WTC11 (cell line): Measurements from ENCODE around the gene IKBKE. TPM values are rescaled to one million over a fixed set of nuclear protein-coding genes. Genes with fewer than 3 reads are reported as not detected.

Source experiments
- ATAC-seq: fragments of 200-7000 bp; cut with Tn5 transposase; 2 replicates; pipeline ENCODE4 v1.10.0; 2021; ENCODE audit warnings: mild to moderate bottlenecking, moderate library complexity
- CTCF ChIA-PET: fragments of 300-600 bp; sonication (Branson Sonifier 250); formaldehyde crosslinking; loops from one replicate; lab custom pipeline; 2021; ENCODE audit warnings: antibody characterized with exemption; lab: Charles Lee
- POLR2A ChIA-PET: fragments of 350-600 bp; sonication (Branson Sonifier 250); formaldehyde crosslinking; loops from one replicate; lab custom pipeline; 2021; ENCODE audit warnings: antibody characterized with exemption; lab: Charles Lee
- DNase-seq: peaks from one replicate; pipeline ENCODE4 v3.0.0; 2021; ENCODE audit warnings: low spot score
- H3K27ac Mint-ChIP-seq: 2 replicates; pipeline ENCODE4 v1.8.0; 2021; ENCODE audit warnings: mixed read lengths
- H3K27me3 Mint-ChIP-seq: 2 replicates; pipeline ENCODE4 v1.8.0; 2021; ENCODE audit warnings: low read depth, mild to moderate bottlenecking, moderate library complexity, mixed read lengths
- H3K36me3 Mint-ChIP-seq: 2 replicates; pipeline ENCODE4 v1.8.0; 2021; ENCODE audit warnings: mixed read lengths
- H3K4me1 Mint-ChIP-seq: 2 replicates; pipeline ENCODE4 v1.8.0; 2022; ENCODE audit warnings: mixed read lengths
- H3K4me3 Mint-ChIP-seq: 2 replicates; pipeline ENCODE4 v1.8.0; 2021; ENCODE audit warnings: mild to moderate bottlenecking, moderate library complexity, mixed read lengths
- H3K9me3 Mint-ChIP-seq: 2 replicates; pipeline ENCODE4 v1.8.0; 2021; ENCODE audit warnings: mixed read lengths
- FOXP1 ChIP-seq: sonication (generic); formaldehyde crosslinking; IDR thresholded peaks from 2 replicates; pipeline ENCODE4 v1.8.0; 2022; ENCODE audit warnings: missing genetic modification reagents, mild to moderate bottlenecking, moderate library complexity, borderline replicate concordance
- GABPB1 ChIP-seq: sonication (generic); formaldehyde crosslinking; IDR thresholded peaks from 2 replicates; pipeline ENCODE4 v1.8.1; 2023; ENCODE audit warnings: mild to moderate bottlenecking, missing genetic modification reagents
- GTF2I ChIP-seq: fragments of 250-450 bp; sonication (Bioruptor Pico); conservative IDR thresholded peaks from 2 replicates; pipeline ENCODE4 v1.4.0; 2021; ENCODE audit warnings: mild to moderate bottlenecking
- ZBTB21 ChIP-seq: sonication (generic); formaldehyde crosslinking; IDR thresholded peaks from 2 replicates; pipeline ENCODE4 v1.8.1; 2023; ENCODE audit warnings: mild to moderate bottlenecking, missing genetic modification reagents, borderline replicate concordance
- ZNF219 ChIP-seq: sonication (generic); formaldehyde crosslinking; IDR thresholded peaks from 2 replicates; pipeline ENCODE4 v1.8.0; 2023; ENCODE audit warnings: missing genetic modification reagents, mild to moderate bottlenecking, borderline replicate concordance
- total RNA-seq: library from RNA; stranded (reverse); gene quantifications from 3 replicates; pipeline ENCODE4 v1.2.3, GENCODE V29; 2021
- TF ChIP-seq, protein P1 (sequence below): sonication (generic); formaldehyde crosslinking; IDR thresholded peaks from 2 replicates; pipeline ENCODE4 v1.8.1; 2022; ENCODE audit warnings: mild to moderate bottlenecking, missing genetic modification reagents, moderate library complexity, borderline replicate concordance
- TF ChIP-seq, protein P2 (sequence below): fragments of 250-450 bp; sonication (Bioruptor Pico); IDR thresholded peaks from 2 replicates; pipeline ENCODE4 v1.9.0; 2021; ENCODE audit warnings: mild to moderate bottlenecking, borderline replicate concordance
- TF ChIP-seq, protein P3 (sequence below): sonication (generic); formaldehyde crosslinking; IDR thresholded peaks from 2 replicates; pipeline ENCODE4 v1.8.0; 2022; ENCODE audit warnings: mild to moderate bottlenecking, missing genetic modification reagents
- TF ChIP-seq, protein P4 (sequence below): fragments of 250-450 bp; sonication (Bioruptor Pico); conservative IDR thresholded peaks from 2 replicates; pipeline ENCODE4 v1.9.0; 2021; ENCODE audit warnings: mild to moderate bottlenecking
- TF ChIP-seq, protein P5 (sequence below): fragments of 250-450 bp; sonication (Bioruptor Pico); IDR thresholded peaks from 2 replicates; pipeline ENCODE4 v2.1.2; 2022; ENCODE audit warnings: mild to moderate bottlenecking, moderate library complexity
- TF ChIP-seq, protein P6 (sequence below): sonication (generic); formaldehyde crosslinking; IDR thresholded peaks from 2 replicates; pipeline ENCODE4 v1.8.1; 2023; ENCODE audit warnings: mild to moderate bottlenecking, missing genetic modification reagents
- TF ChIP-seq, protein P7 (sequence below): sonication (generic); formaldehyde crosslinking; IDR thresholded peaks from 2 replicates; pipeline ENCODE4 v1.8.0; 2023; ENCODE audit warnings: missing genetic modification reagents
- TF ChIP-seq, protein P8 (sequence below): sonication (generic); formaldehyde crosslinking; IDR thresholded peaks from 2 replicates; pipeline ENCODE4 v1.8.1; 2023; ENCODE audit warnings: mild to moderate bottlenecking, missing genetic modification reagents, moderate library complexity
- TF ChIP-seq, protein P9 (sequence below): sonication (generic); formaldehyde crosslinking; IDR thresholded peaks from 2 replicates; pipeline ENCODE4 v1.8.1; 2023; ENCODE audit warnings: mild to moderate bottlenecking, missing genetic modification reagents, borderline replicate concordance

Gene IKBKE
- total RNA-seq, 1 experiment from 2014 or later: 8.1 TPM

DNA sequence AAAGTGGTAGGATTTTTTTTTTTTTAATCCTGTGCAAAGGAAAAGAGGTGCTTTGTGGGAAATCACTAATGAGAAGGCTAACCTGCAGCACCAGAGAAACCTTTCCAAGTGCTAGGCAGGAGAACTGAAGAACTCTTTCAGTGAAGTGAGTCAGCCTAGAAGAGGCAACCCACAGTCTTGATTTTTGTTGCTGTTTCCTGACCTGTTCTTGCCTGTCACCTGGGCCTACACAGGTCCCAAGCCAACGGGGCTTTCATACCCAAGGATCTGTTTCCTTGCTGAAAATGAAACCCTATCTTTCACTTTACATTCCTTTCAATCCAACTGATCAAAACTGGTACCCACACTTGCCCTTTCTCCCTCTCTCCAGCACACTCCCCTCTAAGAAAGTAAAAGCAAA, 7.1 kb upstream of the IKBKE start (continued):
- TF ChIP-seq, protein P1, sequence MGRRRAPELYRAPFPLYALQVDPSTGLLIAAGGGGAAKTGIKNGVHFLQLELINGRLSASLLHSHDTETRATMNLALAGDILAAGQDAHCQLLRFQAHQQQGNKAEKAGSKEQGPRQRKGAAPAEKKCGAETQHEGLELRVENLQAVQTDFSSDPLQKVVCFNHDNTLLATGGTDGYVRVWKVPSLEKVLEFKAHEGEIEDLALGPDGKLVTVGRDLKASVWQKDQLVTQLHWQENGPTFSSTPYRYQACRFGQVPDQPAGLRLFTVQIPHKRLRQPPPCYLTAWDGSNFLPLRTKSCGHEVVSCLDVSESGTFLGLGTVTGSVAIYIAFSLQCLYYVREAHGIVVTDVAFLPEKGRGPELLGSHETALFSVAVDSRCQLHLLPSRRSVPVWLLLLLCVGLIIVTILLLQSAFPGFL: no peak
- TF ChIP-seq GTF2I (CRISPR knock-in tag): no peak
- TF ChIP-seq, protein P2, sequence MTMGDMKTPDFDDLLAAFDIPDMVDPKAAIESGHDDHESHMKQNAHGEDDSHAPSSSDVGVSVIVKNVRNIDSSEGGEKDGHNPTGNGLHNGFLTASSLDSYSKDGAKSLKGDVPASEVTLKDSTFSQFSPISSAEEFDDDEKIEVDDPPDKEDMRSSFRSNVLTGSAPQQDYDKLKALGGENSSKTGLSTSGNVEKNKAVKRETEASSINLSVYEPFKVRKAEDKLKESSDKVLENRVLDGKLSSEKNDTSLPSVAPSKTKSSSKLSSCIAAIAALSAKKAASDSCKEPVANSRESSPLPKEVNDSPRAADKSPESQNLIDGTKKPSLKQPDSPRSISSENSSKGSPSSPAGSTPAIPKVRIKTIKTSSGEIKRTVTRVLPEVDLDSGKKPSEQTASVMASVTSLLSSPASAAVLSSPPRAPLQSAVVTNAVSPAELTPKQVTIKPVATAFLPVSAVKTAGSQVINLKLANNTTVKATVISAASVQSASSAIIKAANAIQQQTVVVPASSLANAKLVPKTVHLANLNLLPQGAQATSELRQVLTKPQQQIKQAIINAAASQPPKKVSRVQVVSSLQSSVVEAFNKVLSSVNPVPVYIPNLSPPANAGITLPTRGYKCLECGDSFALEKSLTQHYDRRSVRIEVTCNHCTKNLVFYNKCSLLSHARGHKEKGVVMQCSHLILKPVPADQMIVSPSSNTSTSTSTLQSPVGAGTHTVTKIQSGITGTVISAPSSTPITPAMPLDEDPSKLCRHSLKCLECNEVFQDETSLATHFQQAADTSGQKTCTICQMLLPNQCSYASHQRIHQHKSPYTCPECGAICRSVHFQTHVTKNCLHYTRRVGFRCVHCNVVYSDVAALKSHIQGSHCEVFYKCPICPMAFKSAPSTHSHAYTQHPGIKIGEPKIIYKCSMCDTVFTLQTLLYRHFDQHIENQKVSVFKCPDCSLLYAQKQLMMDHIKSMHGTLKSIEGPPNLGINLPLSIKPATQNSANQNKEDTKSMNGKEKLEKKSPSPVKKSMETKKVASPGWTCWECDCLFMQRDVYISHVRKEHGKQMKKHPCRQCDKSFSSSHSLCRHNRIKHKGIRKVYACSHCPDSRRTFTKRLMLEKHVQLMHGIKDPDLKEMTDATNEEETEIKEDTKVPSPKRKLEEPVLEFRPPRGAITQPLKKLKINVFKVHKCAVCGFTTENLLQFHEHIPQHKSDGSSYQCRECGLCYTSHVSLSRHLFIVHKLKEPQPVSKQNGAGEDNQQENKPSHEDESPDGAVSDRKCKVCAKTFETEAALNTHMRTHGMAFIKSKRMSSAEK (CRISPR knock-in tag): no peak
- TF ChIP-seq GABPB1: no peak
- no peak for TF ChIP-seq ZBTB21 (CRISPR knock-in tag)
- TF ChIP-seq, protein P3, sequence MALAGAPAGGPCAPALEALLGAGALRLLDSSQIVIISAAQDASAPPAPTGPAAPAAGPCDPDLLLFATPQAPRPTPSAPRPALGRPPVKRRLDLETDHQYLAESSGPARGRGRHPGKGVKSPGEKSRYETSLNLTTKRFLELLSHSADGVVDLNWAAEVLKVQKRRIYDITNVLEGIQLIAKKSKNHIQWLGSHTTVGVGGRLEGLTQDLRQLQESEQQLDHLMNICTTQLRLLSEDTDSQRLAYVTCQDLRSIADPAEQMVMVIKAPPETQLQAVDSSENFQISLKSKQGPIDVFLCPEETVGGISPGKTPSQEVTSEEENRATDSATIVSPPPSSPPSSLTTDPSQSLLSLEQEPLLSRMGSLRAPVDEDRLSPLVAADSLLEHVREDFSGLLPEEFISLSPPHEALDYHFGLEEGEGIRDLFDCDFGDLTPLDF: no peak
- TF ChIP-seq, protein P4, sequence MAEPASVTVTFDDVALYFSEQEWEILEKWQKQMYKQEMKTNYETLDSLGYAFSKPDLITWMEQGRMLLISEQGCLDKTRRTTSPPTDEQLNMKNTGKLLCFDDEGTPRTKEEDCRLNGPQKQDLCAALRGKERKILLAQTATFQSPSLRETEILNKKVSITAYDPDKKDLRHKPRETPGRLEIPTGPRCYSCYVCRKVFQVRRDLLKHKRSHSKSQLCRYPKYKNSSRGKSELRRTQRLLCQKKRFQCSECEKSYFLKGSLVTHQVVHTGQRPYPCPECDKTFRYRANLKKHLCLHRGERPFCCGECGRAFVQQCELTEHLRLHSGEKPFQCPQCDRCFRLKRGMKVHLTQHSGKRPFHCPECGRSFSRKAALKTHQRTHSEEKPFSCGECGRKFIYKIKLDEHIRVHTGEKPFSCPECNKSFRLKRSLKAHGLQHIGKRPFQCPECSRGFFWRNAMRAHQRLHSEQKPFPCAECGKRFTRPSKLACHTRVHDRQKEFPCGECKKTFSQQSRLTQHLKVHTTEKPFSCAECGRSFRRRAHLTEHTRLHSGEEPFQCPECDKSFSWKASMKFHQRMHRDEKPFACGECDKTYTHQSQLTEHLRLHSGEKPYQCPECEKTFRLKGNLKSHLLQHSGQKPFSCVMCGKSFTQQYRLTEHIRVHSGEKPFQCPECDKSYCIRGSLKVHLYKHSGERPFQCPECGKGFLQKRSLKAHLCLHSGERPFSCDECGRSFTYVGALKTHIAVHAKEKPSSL (CRISPR knock-in tag): no peak
- TF ChIP-seq FOXP1 (CRISPR knock-in tag): no peak

DNA sequence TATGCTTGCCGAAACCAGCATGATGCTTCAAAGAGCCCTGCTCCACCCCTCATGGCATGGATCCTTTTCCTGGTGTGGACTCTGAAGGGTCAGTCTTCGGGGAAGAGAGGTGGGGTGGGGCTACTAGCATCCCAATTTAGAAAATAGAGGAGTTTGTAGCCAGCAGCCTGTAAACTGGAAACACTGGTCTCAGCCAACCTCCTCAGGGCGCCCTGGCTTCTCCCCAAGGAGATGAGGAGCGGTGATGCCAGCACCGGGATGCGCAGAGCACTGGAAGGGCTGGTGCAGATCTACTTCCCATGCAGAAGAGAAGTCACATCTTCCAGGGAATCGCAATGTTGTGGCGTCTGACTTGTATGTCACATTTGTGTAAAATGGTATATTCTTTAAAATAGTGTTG, 6.4 kb upstream of the IKBKE start:
- Mint-ChIP-seq H3K4me1 (peaks cover 19% of the 10 kb centered on the region), H3K36me3 (peaks cover 15% of the 10 kb centered on the region), H3K27me3 (peaks cover 16% of the 10 kb centered on the region), H3K9me3 (no peaks in the 10 kb centered on the region), H3K27ac (no peak overlapping the region), H3K4me3 (no peak overlapping the region)
- no peak for DNase-seq
- ChIA-PET CTCF (interaction anchor here (1.0 to 1.4 kb wide), 3 partner anchors 9 to 27 kb away, joined by 4 read pairs; no protein-coding TSS in a partner anchor), POLR2A (no interaction called here)
- ATAC-seq: no peak
- TF ChIP-seq, protein P5, sequence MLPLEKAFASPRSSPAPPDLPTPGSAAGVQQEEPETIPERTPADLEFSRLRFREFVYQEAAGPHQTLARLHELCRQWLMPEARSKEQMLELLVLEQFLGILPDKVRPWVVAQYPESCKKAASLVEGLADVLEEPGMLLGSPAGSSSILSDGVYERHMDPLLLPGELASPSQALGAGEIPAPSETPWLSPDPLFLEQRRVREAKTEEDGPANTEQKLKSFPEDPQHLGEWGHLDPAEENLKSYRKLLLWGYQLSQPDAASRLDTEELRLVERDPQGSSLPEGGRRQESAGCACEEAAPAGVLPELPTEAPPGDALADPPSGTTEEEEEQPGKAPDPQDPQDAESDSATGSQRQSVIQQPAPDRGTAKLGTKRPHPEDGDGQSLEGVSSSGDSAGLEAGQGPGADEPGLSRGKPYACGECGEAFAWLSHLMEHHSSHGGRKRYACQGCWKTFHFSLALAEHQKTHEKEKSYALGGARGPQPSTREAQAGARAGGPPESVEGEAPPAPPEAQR: no peak
- TF ChIP-seq, protein P6, sequence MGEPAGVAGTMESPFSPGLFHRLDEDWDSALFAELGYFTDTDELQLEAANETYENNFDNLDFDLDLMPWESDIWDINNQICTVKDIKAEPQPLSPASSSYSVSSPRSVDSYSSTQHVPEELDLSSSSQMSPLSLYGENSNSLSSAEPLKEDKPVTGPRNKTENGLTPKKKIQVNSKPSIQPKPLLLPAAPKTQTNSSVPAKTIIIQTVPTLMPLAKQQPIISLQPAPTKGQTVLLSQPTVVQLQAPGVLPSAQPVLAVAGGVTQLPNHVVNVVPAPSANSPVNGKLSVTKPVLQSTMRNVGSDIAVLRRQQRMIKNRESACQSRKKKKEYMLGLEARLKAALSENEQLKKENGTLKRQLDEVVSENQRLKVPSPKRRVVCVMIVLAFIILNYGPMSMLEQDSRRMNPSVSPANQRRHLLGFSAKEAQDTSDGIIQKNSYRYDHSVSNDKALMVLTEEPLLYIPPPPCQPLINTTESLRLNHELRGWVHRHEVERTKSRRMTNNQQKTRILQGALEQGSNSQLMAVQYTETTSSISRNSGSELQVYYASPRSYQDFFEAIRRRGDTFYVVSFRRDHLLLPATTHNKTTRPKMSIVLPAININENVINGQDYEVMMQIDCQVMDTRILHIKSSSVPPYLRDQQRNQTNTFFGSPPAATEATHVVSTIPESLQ (CRISPR knock-in tag): no peak
- no peak for TF ChIP-seq ZNF219 (CRISPR knock-in tag)
- TF ChIP-seq, protein P7, sequence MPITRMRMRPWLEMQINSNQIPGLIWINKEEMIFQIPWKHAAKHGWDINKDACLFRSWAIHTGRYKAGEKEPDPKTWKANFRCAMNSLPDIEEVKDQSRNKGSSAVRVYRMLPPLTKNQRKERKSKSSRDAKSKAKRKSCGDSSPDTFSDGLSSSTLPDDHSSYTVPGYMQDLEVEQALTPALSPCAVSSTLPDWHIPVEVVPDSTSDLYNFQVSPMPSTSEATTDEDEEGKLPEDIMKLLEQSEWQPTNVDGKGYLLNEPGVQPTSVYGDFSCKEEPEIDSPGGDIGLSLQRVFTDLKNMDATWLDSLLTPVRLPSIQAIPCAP (CRISPR knock-in tag): no peak
- TF ChIP-seq, protein P8, sequence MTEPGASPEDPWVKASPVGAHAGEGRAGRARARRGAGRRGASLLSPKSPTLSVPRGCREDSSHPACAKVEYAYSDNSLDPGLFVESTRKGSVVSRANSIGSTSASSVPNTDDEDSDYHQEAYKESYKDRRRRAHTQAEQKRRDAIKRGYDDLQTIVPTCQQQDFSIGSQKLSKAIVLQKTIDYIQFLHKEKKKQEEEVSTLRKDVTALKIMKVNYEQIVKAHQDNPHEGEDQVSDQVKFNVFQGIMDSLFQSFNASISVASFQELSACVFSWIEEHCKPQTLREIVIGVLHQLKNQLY (CRISPR knock-in tag): no peak
- TF ChIP-seq, protein P9, sequence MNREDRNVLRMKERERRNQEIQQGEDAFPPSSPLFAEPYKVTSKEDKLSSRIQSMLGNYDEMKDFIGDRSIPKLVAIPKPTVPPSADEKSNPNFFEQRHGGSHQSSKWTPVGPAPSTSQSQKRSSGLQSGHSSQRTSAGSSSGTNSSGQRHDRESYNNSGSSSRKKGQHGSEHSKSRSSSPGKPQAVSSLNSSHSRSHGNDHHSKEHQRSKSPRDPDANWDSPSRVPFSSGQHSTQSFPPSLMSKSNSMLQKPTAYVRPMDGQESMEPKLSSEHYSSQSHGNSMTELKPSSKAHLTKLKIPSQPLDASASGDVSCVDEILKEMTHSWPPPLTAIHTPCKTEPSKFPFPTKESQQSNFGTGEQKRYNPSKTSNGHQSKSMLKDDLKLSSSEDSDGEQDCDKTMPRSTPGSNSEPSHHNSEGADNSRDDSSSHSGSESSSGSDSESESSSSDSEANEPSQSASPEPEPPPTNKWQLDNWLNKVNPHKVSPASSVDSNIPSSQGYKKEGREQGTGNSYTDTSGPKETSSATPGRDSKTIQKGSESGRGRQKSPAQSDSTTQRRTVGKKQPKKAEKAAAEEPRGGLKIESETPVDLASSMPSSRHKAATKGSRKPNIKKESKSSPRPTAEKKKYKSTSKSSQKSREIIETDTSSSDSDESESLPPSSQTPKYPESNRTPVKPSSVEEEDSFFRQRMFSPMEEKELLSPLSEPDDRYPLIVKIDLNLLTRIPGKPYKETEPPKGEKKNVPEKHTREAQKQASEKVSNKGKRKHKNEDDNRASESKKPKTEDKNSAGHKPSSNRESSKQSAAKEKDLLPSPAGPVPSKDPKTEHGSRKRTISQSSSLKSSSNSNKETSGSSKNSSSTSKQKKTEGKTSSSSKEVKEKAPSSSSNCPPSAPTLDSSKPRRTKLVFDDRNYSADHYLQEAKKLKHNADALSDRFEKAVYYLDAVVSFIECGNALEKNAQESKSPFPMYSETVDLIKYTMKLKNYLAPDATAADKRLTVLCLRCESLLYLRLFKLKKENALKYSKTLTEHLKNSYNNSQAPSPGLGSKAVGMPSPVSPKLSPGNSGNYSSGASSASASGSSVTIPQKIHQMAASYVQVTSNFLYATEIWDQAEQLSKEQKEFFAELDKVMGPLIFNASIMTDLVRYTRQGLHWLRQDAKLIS: no peak
